T-helper 2 cell treated with Interferon-gamma antibody and Interleukin-4, amounts not matched to agents 100 ng/mL and 5 ng/mL, for 36 hours (primary cell): ENCODE results near the gene SMIM41. TPM values are rescaled to one million over a fixed set of nuclear protein-coding genes. Genes with fewer than 3 reads are reported as not detected.

Experiments used
- total RNA-seq: library from RNA; stranded (reverse); gene quantifications from 2 replicates; pipeline ENCODE4 v1.2.3, GENCODE V29; 2022

The SMIM41 gene
- total RNA-seq, 1 donor from 2014 or later: not detected

Other genes with a start within 250 kb of the SMIM41 start
- gene FIGNL2, start 231.0 kb upstream of the SMIM41 start, total RNA-seq: 0.25 TPM in 2 replicates
- not detected in 2 replicates for gene ANKRD33, start 191.6 kb upstream of the SMIM41 start, total RNA-seq
- not detected in 2 replicates for gene ACVRL1, start 172.2 kb upstream of the SMIM41 start, total RNA-seq
- 2.1 and 2.6 TPM in 2 replicates for gene ACVR1B, start 128.0 kb upstream of the SMIM41 start, total RNA-seq
- 2.1 and 2.4 TPM in 2 replicates for gene TAMALIN, start 72.8 kb upstream of the SMIM41 start, total RNA-seq
- 4.4 and 6.4 TPM in 2 replicates for gene NR4A1, start 28.3 kb upstream of the SMIM41 start, total RNA-seq
- 34.9 and 38.4 TPM in 2 replicates for gene ATG101, start 9.7 kb upstream of the SMIM41 start, total RNA-seq
- gene KRT80, start 112.3 kb downstream of the SMIM41 start, total RNA-seq: not detected in 2 replicates
- gene KRT7, start 153.5 kb downstream of the SMIM41 start, total RNA-seq: 5.3 and 8.3 TPM in 2 replicates
- gene KRT86, start 194.9 kb downstream of the SMIM41 start, total RNA-seq: 0.48 and 0.50 TPM in 2 replicates
- 0.11 TPM in 1 of 2 replicates, not detected in the other for gene KRT81, start 211.8 kb downstream of the SMIM41 start, total RNA-seq
- gene KRT83, start 241.7 kb downstream of the SMIM41 start, total RNA-seq: not detected in 2 replicates